Adrenal gland (tissue), 12 donors: ENCODE measurements around the gene TEX14. TPM values are rescaled to one million over a fixed set of nuclear protein-coding genes. Genes with fewer than 3 reads are reported as not detected.

ENCODE experiments used
- DNase-seq, 7 donors: peaks; one replicate each; pipeline ENCODE4 v3.0.0-alpha.2; 2019 to 2020
- H3K27ac ChIP-seq, 5 donors: fragments of 200-600 bp; sonication (generic) in 4 of 5; 1 replicate in 3 of 5; 2 replicates in 2 of 5; pipeline versions ENCODE4 v1.5.1 to v1.8.0; 2016 to 2020; ENCODE audit warnings: mild to moderate bottlenecking in 1 of 5
- H3K27me3 ChIP-seq: fragments of 200-600 bp; 2 replicates; pipeline ENCODE4 v1.8.0; 2021
- H3K36me3 ChIP-seq, 2 donors: fragments of 200-600 bp; replicated peaks in 1 of 2; 1 replicate in 1 of 2; 2 replicates in 1 of 2; pipeline versions ENCODE4 v1.5.1 to v1.8.0; 2018 to 2022
- H3K4me1 ChIP-seq, 2 donors: fragments of 200-600 bp; replicated peaks in 1 of 2; 1 replicate in 1 of 2; 2 replicates in 1 of 2; pipeline versions ENCODE4 v1.5.1 to v1.8.0; 2018 to 2021
- H3K4me3 ChIP-seq, 4 donors: fragments of 200-600 bp; sonication (generic) in 3 of 4; one replicate each; pipeline ENCODE4 v1.5.1; 2016 to 2018
- H3K9me3 ChIP-seq, 3 donors: fragments of 200-600 bp; sonication (generic) in 1 of 3; replicated peaks in 1 of 3; 1 replicate in 2 of 3; 2 replicates in 1 of 3; pipeline versions ENCODE4 v1.5.1 to v1.8.0; 2016 to 2021
- POLR2A ChIP-seq, 2 donors: fragments of 450-650 bp; IDR thresholded peaks; one replicate each; pipeline ENCODE4 v1.6.1; 2017; ENCODE audit warnings: antibody characterized with exemption in 2 of 2, mild to moderate bottlenecking in 2 of 2, moderate library complexity in 1 of 2
- WGBS, 4 donors: extraction: QIAGEN DNeasy Blood & Tissue Kit in 2 of 4; methylation state at CpG; one replicate each; pipeline versions ENCODE4 v1.1.5 to v1.1.7; 2013 to 2017; 5-methylcytosine and 5-hydroxymethylcytosine counted together
- intact Hi-C, 2 donors: fragments of 100-400 bp; cut with DNase I; formaldehyde crosslinking; loops; one replicate each; pipeline versions ENCODE4 v1.14.1 to v1.15.0; 2022 to 2023
- polyA plus RNA-seq, 3 donors: library from polyadenylated mRNA; stranded (reverse); fragments of 200-250 nt in 2 of 3; fragments of 350-450 nt in 1 of 3; fragmentation: Illumina TruSeq in 1 of 3; extraction: RNeasy Lipid Tissue Mini Kit (QIAGEN cat#74804) in 1 of 3; gene quantifications; one replicate each; pipeline ENCODE4 v1.2.3, GENCODE V29; 2013 to 2014
- total RNA-seq, 9 donors: library from RNA; depleted of rRNA in 4 of 9; stranded (reverse); fragments of >200 nt in 4 of 9; fragments of 120-200 nt in 1 of 9; fragmentation: NEBNext Ultra II Directional in 1 of 9; extraction: Animal tissue kit (Norgen Biotek cat#: 25700) in 1 of 9; gene quantifications; one replicate each; pipeline versions ENCODE4 v1.1.0 to v1.2.4, GENCODE V29; 2013 to 2023
- TF ChIP-seq, protein P1 (sequence below), 6 experiments: fragments of 450-650 bp in 4 of 6; fragments of 200-600 bp in 2 of 6; sonication (generic) in 1 of 6; IDR thresholded peaks; 1 replicate in 5 of 6; 2 replicates in 1 of 6; pipeline versions ENCODE4 v1.5.1 to v1.8.0; 2016 to 2021; ENCODE audit warnings: antibody characterized with exemption in 6 of 6, mild to moderate bottlenecking in 2 of 6, moderate library complexity in 1 of 6
- donor health status: healthy with polysubstance abuse.
- donor health status: Bipolar disorder and iron deficiency.
- donor health status: DM: yes; HTN: yes; CAD: no.
- donor health status: DM: no; HTN: no; CAD: no.
- donor health status: DM: no; HTN: no; CAD: no.
- donor health status: DM: yes; HTN: yes; CAD: no.

The TEX14 gene
- total and polyA plus RNA-seq, 12 donors = 0.10 to 0.97 (median 0.30) TPM; not detected in 1

DNA sequence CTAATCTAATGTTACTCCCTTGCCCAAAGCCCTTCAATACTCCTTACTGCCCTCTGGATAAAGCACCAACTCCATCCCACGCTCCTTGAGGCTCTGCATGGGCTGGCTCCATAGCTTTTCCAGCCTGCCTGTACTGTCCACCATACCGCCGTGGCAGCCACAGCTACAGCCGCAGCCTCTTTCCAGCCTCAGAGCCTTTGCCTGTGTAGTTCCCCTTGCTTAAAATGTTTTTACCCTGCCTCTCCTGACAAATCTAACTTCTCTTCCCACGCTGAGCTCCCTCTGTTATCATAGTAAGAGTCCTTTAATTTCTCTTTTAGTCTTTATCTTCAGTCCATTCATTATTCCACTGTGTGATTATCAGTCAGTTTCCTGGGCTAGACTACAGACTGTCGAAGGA, 22.0 kb downstream of the TEX14 start:
- Histone ChIP-seq H3K4me3 (no peak overlapping the region), H3K36me3 (no peaks in the 10 kb centered on the region), H3K27me3 (no peaks in the 10 kb centered on the region), H3K4me1 (no peaks in the 10 kb centered on the region), H3K9me3 (no peaks in the 10 kb centered on the region), H3K27ac (no peak overlapping the region)
- DNase-seq = no peak
- intact Hi-C loops = no loop called here
- 64 to 68% (median 66%) methylated on average over 6 of the region's 6 CpGs for WGBS, 4 donors
- TF ChIP-seq, protein P1, sequence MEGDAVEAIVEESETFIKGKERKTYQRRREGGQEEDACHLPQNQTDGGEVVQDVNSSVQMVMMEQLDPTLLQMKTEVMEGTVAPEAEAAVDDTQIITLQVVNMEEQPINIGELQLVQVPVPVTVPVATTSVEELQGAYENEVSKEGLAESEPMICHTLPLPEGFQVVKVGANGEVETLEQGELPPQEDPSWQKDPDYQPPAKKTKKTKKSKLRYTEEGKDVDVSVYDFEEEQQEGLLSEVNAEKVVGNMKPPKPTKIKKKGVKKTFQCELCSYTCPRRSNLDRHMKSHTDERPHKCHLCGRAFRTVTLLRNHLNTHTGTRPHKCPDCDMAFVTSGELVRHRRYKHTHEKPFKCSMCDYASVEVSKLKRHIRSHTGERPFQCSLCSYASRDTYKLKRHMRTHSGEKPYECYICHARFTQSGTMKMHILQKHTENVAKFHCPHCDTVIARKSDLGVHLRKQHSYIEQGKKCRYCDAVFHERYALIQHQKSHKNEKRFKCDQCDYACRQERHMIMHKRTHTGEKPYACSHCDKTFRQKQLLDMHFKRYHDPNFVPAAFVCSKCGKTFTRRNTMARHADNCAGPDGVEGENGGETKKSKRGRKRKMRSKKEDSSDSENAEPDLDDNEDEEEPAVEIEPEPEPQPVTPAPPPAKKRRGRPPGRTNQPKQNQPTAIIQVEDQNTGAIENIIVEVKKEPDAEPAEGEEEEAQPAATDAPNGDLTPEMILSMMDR (IDR thresholded peaks at IDR 0.05) = no peak
- TF ChIP-seq POLR2A (IDR thresholded peaks at IDR 0.05) = no peak

DNA sequence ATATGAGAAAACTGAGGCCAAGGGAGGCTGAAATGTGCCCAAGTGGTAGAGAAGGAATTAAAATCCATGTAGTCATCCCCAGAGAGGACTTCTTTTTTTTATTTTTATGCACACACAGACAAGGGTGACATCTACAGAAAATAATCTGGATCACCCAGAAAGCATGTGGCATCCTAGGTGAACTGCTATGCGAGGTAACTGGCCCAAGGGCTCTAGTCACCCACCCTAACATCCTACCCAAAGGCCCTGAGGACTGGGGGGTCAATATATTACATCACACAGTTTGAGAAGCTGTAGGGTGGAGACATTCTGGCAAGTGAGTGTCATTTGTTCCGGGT, 23.3 kb downstream of the TEX14 start:
- intact Hi-C loops = no loop called here
- WGBS, 4 donors = 63 to 81% (median 77%) methylated on average over 2 of the region's 2 CpGs
- H3K36me3 ChIP-seq = no peaks in the 10 kb centered on the region
- no peak for DNase-seq
- no peak overlapping the region for H3K4me3 ChIP-seq
- H3K4me1 ChIP-seq = no peaks in the 10 kb centered on the region
- no peak for TF ChIP-seq POLR2A (IDR thresholded peaks at IDR 0.05)
- TF ChIP-seq, protein P1 (IDR thresholded peaks at IDR 0.05) = no peak
- H3K9me3 ChIP-seq = no peaks in the 10 kb centered on the region
- no peak overlapping the region for H3K27ac ChIP-seq
- no peaks in the 10 kb centered on the region for H3K27me3 ChIP-seq

DNA sequence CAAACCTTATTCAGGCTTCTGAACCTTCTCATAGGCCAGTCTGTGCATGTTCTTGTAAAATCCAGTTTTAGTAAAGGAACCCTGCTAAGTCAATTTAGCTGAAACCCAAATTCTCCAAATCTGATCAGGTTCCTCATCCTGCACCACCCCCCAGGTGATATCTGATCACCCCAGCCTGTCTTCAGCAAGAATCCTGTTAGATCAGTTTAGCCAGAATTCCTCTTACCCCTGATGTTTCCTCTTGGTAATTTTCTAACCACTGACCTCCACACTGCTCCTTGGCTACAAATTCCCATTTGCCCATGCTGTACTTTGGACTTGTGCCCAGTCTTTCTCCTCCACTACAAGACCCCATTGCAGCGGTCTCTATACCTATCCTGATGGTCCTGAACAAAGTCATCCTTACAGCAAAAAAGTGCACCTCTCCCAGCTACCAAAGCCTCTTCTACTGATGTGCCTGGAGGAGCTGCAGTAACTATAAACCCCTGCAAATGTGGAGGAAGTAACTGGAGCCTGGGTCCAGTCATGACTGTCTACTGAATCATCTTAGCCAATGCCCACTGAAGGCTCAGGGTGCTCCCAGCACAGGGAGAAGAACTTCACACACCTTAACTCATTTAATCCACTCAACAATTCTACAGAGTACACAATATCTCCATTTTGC, 23.8 kb downstream of the TEX14 start:
- intact Hi-C loops = no loop called here
- Histone ChIP-seq H3K27ac (no peak overlapping the region), H3K9me3 (no peaks in the 10 kb centered on the region), H3K4me3 (no peak overlapping the region), H3K4me1 (no peaks in the 10 kb centered on the region), H3K36me3 (no peaks in the 10 kb centered on the region), H3K27me3 (no peaks in the 10 kb centered on the region)
- no peak for DNase-seq
- TF ChIP-seq, protein P1 (IDR thresholded peaks at IDR 0.05) = no peak
- TF ChIP-seq POLR2A (IDR thresholded peaks at IDR 0.05) = no peak
- 80 to 96% (median 85%) methylated on average over 1 of the region's 1 CpG for WGBS, 4 donors

DNA sequence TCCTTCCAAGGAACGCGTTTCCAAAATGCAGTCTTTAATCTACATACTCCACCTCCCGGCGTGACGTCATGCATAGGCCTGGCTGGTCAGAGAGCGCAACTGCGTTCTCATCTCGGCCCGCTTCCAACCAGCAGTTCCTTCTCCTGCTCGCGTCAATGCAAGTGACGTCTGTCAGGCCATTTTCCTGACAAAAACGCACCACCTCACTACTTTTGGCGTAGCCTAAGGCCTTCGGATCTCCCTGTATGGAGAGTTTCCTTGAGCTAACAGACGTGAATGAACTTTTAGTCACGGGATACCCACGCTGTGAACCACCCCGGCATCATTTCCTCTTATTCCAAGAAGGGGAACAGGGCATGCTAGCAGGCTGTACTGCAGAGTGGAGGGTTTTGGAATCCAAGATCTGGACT, 25.0 kb downstream of the TEX14 start:
- no peaks in the 10 kb centered on the region for H3K36me3 ChIP-seq
- TF ChIP-seq POLR2A (IDR thresholded peaks at IDR 0.05) = no peak
- TF ChIP-seq, protein P1 (IDR thresholded peaks at IDR 0.05) = no peak
- peak overlapping the region in 2 of 5 donors; percentile 64 to 77 for H3K27ac ChIP-seq
- H3K27me3 ChIP-seq = no peaks in the 10 kb centered on the region
- peak; percentile 48 to 84 (median 72) for DNase-seq
- no peaks in the 10 kb centered on the region for H3K9me3 ChIP-seq
- peak overlapping the region in 1 of 4 donors; percentile 20 for H3K4me3 ChIP-seq
- intact Hi-C loops = no loop called here
- no peaks in the 10 kb centered on the region for H3K4me1 ChIP-seq
- WGBS, 4 donors = 44 to 67% (median 57%) methylated on average over 19 of the region's 19 CpGs
